ENCODE data around the gene NR2F1-AS1. TPM values are rescaled to one million over a fixed set of nuclear protein-coding genes. Genes with fewer than 3 reads are reported as not detected.
"Not testable (repeated sequence)": the region's sequence is repeated elsewhere in the genome, so short reads cannot be mapped to it uniquely, and the experiment has no call there.

NR2F1-AS1 gene
- total and polyA plus RNA-seq, 2 of the 4 experiments (the other 2 are of a cell fraction), result 12.5 to 12.8 TPM

- intact Hi-C loops (cut with micrococcal nuclease), result no loop called here
These were observed 186.7 kb downstream of the NR2F1-AS1 start for GRCh38 chr5:93394301-93394700.

GRCh38 chr5:93391169-93391568 is 189.8 kb downstream of the NR2F1-AS1 start:
- H3K56ac ChIP-seq (ENCODE audit: extremely low read depth, insufficient read depth, low read length); H3K9me3 ChIP-seq (ENCODE audit: control insufficient read depth, insufficient read depth, low read length); H2AK9ac ChIP-seq (replicated peaks; ENCODE audit: low read depth, low read length, poor library complexity); H2BK120ac ChIP-seq (ENCODE audit: low read depth, low read length); H3K79me1 ChIP-seq (ENCODE audit: low read depth in 1 of 2, low read length in 2 of 2); H3K9me1 ChIP-seq (ENCODE audit: insufficient read depth, low read length); H3K14ac ChIP-seq (replicated peaks; ENCODE audit: low read depth, low read length); H3K27ac ChIP-seq (ENCODE audit: insufficient read depth, low read length); H3K36me3 ChIP-seq (ENCODE audit: control insufficient read depth, insufficient read depth, low read length); dilution Hi-C loops (cut with HindIII; ENCODE audit: low sequenced_read_pairs, unreplicated experiment); POLR2A ChIA-PET (ENCODE audit: unreplicated experiment); H2BK15ac ChIP-seq (ENCODE audit: low read depth, low read length); H3K4me3 ChIP-seq (ENCODE audit: insufficient read depth, low read depth, low read length); H2AK5ac ChIP-seq (ENCODE audit: low read depth, low read length); ATAC-seq (ENCODE audit: low read depth); H3K9ac ChIP-seq (ENCODE audit: low read depth, low read length); H3K27me3 ChIP-seq (ENCODE audit: control insufficient read depth, insufficient read depth, low read length); H4K8ac ChIP-seq (ENCODE audit: low read depth in 2 of 2, low read length in 2 of 2); H3K4me2 ChIP-seq (ENCODE audit: low read depth, low read length); H3K18ac ChIP-seq (ENCODE audit: low read depth, low read length); CTCF ChIA-PET; intact Hi-C loops (cut with micrococcal nuclease); DNase-seq; in situ Hi-C loops (cut with MboI; ENCODE audit: low sequenced_read_pairs); H3K4me1 ChIP-seq (ENCODE audit: control insufficient read depth, insufficient read depth, low read length); H3K23ac ChIP-seq (ENCODE audit: low read depth, low read length); H4K91ac ChIP-seq (ENCODE audit: insufficient read depth, low read depth, low read length); H4K20me1 ChIP-seq (ENCODE audit: insufficient read depth, low read length); H2BK20ac ChIP-seq (ENCODE audit: low read depth, low read length); H3K4ac ChIP-seq (ENCODE audit: low read depth, low read length); H4K5ac ChIP-seq (ENCODE audit: low read depth, low read length); H2AFZ ChIP-seq (replicated peaks; ENCODE audit: low read length, poor library complexity); H2BK5ac ChIP-seq (ENCODE audit: low read depth, low read length, poor library complexity, severe bottlenecking); BruUV-seq (replicated peaks): not testable (repeated sequence)
- no CpG with 5 or more reads among the region's 2 CpGs for WGBS, 2 experiments (ENCODE audit: extremely low coverage in 2 of 2, insufficient read length in 1 of 2)

More at GRCh38 chr5:93394301-93394700, 186.7 kb downstream of the NR2F1-AS1 start:
- Histone ChIP-seq H2BK20ac (ENCODE audit: low read depth, low read length) (no peak overlapping the region), H3K27me3 (ENCODE audit: control insufficient read depth, insufficient read depth, low read length) (no peaks in the 10 kb centered on the region), H3K23ac (ENCODE audit: low read depth, low read length) (no peak overlapping the region), H4K20me1 (ENCODE audit: insufficient read depth, low read length) (no peaks in the 10 kb centered on the region), H3K4me1 (ENCODE audit: control insufficient read depth, insufficient read depth, low read length) (no peaks in the 10 kb centered on the region; the same call in 1 of the 2 replicates), H3K36me3 (ENCODE audit: control insufficient read depth, insufficient read depth, low read length) (no peaks in the 10 kb centered on the region), H3K27ac (ENCODE audit: insufficient read depth, low read length) (no peak overlapping the region), H3K9me1 (ENCODE audit: insufficient read depth, low read length) (no peaks in the 10 kb centered on the region), H3K4me2 (ENCODE audit: low read depth, low read length) (no peak overlapping the region), H3K18ac (ENCODE audit: low read depth, low read length) (no peak overlapping the region), H3K4me3 (ENCODE audit: insufficient read depth, low read depth, low read length) (no peak overlapping the region), H2BK15ac (ENCODE audit: low read depth, low read length) (no peak overlapping the region), H3K56ac (ENCODE audit: extremely low read depth, insufficient read depth, low read length) (no peak overlapping the region), H4K5ac (ENCODE audit: low read depth, low read length) (no peak overlapping the region), H4K8ac (ENCODE audit: low read depth in 2 of 2, low read length in 2 of 2) (no peak overlapping the region), H2AK9ac (replicated peaks; ENCODE audit: low read depth, low read length, poor library complexity) (no peak overlapping the region), H2AK5ac (ENCODE audit: low read depth, low read length) (no peak overlapping the region), H2BK5ac (ENCODE audit: low read depth, low read length, poor library complexity, severe bottlenecking) (no peak overlapping the region), H3K4ac (ENCODE audit: low read depth, low read length) (no peak overlapping the region), H4K91ac (ENCODE audit: insufficient read depth, low read depth, low read length) (no peak overlapping the region), H3K9me3 (ENCODE audit: control insufficient read depth, insufficient read depth, low read length) (no peaks in the 10 kb centered on the region), H2BK120ac (ENCODE audit: low read depth, low read length) (no peak overlapping the region), H2AFZ (replicated peaks; ENCODE audit: low read length, poor library complexity) (no peak overlapping the region), H3K9ac (ENCODE audit: low read depth, low read length) (no peak overlapping the region), H3K79me1 (ENCODE audit: low read depth in 1 of 2, low read length in 2 of 2) (no peaks in the 10 kb centered on the region), H3K14ac (replicated peaks; ENCODE audit: low read depth, low read length) (no peak overlapping the region)
- BruUV-seq (replicated peaks), result no TSS peak
- POLR2A ChIA-PET (ENCODE audit: unreplicated experiment), result no interaction called here
- in situ Hi-C loops (cut with MboI; ENCODE audit: low sequenced_read_pairs), result no loop called here
- TF ChIP-seq FOS (IDR thresholded peaks at IDR 0.05; ENCODE audit: low read depth, low read length) (no peak), POLR2A (IDR thresholded peaks at IDR 0.05; ENCODE audit: low read depth, low read length) (no peak), MAZ (IDR thresholded peaks at IDR 0.05; ENCODE audit: borderline replicate concordance, low read depth, low read length) (no peak), CHD1 (IDR thresholded peaks at IDR 0.05; ENCODE audit: low read depth, low read length) (no peak), SMC3 (IDR thresholded peaks at IDR 0.05; ENCODE audit: low read depth, low read length) (no peak), MXI1 (IDR thresholded peaks at IDR 0.05; ENCODE audit: borderline replicate concordance, low read depth, low read length) (no peak), MAFK (IDR thresholded peaks at IDR 0.05; ENCODE audit: low read depth, low read length) (no peak), USF2 (IDR thresholded peaks at IDR 0.05; ENCODE audit: low read depth, low read length) (no peak), RAD21 (IDR thresholded peaks at IDR 0.05; ENCODE audit: low read length) (no peak)
- DNase-seq, result no peak
- no peak for ATAC-seq (ENCODE audit: low read depth)
- WGBS, 2 experiments (ENCODE audit: extremely low coverage in 2 of 2, insufficient read length in 1 of 2), result 100% methylated on average over 1 of the region's 2 CpGs; no CpG with 5 or more reads in 1 of the 2 experiments
- CTCF ChIA-PET, result no interaction called here
- dilution Hi-C loops (cut with HindIII; ENCODE audit: low sequenced_read_pairs, unreplicated experiment), result no loop called here

Measured in IMR-90 (cell line).